ENCODE data around the gene ACSF2.

- no peak for TF ChIP-seq CTCF (IDR thresholded peaks at IDR 0.05)
- no peak for TF ChIP-seq POLR2A (IDR thresholded peaks at IDR 0.05)
Measured at GRCh38 chr17:50458270-50458669, 32.3 kb downstream of the ACSF2 start.
